WTC11 (cell line): Measurements from ENCODE around the gene FAM169A.
A peak's percentile ranks its signal among the peaks of the same experiment; 100 is the strongest.

Experiments
- CTCF ChIP-seq: fragments of 200-600 bp; IDR thresholded peaks from 2 replicates; pipeline ENCODE4 v1.8.0; 2022; ENCODE audit warnings: antibody characterized with exemption
- GABPB1 ChIP-seq: sonication (generic); formaldehyde crosslinking; IDR thresholded peaks from 2 replicates; pipeline ENCODE4 v1.8.1; 2023; ENCODE audit warnings: mild to moderate bottlenecking, missing genetic modification reagents
- JUN ChIP-seq: sonication (generic); formaldehyde crosslinking; IDR thresholded peaks from 2 replicates; pipeline ENCODE4 v1.8.0; 2023; ENCODE audit warnings: mild to moderate bottlenecking, missing genetic modification reagents
- MAX ChIP-seq: sonication (generic); formaldehyde crosslinking; IDR thresholded peaks from 2 replicates; pipeline ENCODE4 v1.8.0; 2022; ENCODE audit warnings: mild to moderate bottlenecking, missing genetic modification reagents
- NFYB ChIP-seq: sonication (generic); formaldehyde crosslinking; conservative IDR thresholded peaks from 2 replicates; pipeline ENCODE4 v1.8.0; 2022; ENCODE audit warnings: low read depth, missing genetic modification reagents
- RELA ChIP-seq: sonication (generic); formaldehyde crosslinking; IDR thresholded peaks from 2 replicates; pipeline ENCODE4 v1.8.1; 2022; ENCODE audit warnings: missing genetic modification reagents, mild to moderate bottlenecking, borderline replicate concordance
- SP1 ChIP-seq: sonication (generic); formaldehyde crosslinking; conservative IDR thresholded peaks from 2 replicates; pipeline ENCODE4 v1.8.1; 2022; ENCODE audit warnings: missing genetic modification reagents
- ZBTB43 ChIP-seq: sonication (generic); formaldehyde crosslinking; IDR thresholded peaks from 2 replicates; pipeline ENCODE4 v1.8.1; 2023; ENCODE audit warnings: mild to moderate bottlenecking, missing genetic modification reagents
- ZNF263 ChIP-seq: sonication (generic); formaldehyde crosslinking; IDR thresholded peaks from 2 replicates; pipeline ENCODE4 v1.8.1; 2022; ENCODE audit warnings: low read depth, mild to moderate bottlenecking, moderate library complexity, missing genetic modification reagents
- ZNF423 ChIP-seq: fragments of 250-450 bp; sonication (Bioruptor Pico); IDR thresholded peaks from 2 replicates; pipeline ENCODE4 v2.1.2; 2022; ENCODE audit warnings: mild to moderate bottlenecking, moderate library complexity
- ZNF425 ChIP-seq: fragments of 250-450 bp; sonication (Bioruptor Pico); conservative IDR thresholded peaks from 2 replicates; pipeline ENCODE4 v1.9.0; 2021; ENCODE audit warnings: mild to moderate bottlenecking

GRCh38 chr5:74903165-74903787, 37.1 kb upstream of the FAM169A start:
- no peak for TF ChIP-seq ZBTB43
- TF ChIP-seq CTCF, result peak; percentile 43
- no peak for TF ChIP-seq ZNF263
- no peak for TF ChIP-seq NFYB (CRISPR knock-in tag)
- no peak for TF ChIP-seq MAX (CRISPR knock-in tag)
- no peak for TF ChIP-seq RELA (CRISPR knock-in tag)
- TF ChIP-seq GABPB1 (CRISPR knock-in tag), result no peak
- TF ChIP-seq ZNF423 (CRISPR knock-in tag), result no peak
- no peak for TF ChIP-seq JUN (CRISPR knock-in tag)
- TF ChIP-seq SP1 (CRISPR knock-in tag), result 0 out of 2 replicates have a peak, but pooled peaks have one; percentile 17
- no peak for TF ChIP-seq ZNF425
